D721Med (cell line): ENCODE data around the gene SEPTIN8.
"Not testable (repeated sequence)": the region's sequence is repeated elsewhere in the genome, so short reads cannot be mapped to it uniquely, and the experiment has no call there.

Experiments used
- DNase-seq: peaks from one replicate; pipeline ENCODE4 v3.0.0; 2011; ENCODE audit warnings: low spot score; ENCODE audit not compliant: insufficient read length
- FAIRE-seq: peaks from 2 replicates; lab custom pipeline; 2011; peaks lifted over from hg19 to GRCh38; lab: Jason Lieb, UNC
- CTCF ChIP-seq: IDR thresholded peaks from 2 replicates; pipeline ENCODE4 v1.5.1; 2012; ENCODE audit warnings: mild to moderate bottlenecking, control low read depth; ENCODE audit not compliant: insufficient read depth; ENCODE audit errors: missing control alignments

SEPTIN8 gene

GRCh38 chr5:132810605-132811004 is 33.6 kb upstream of the SEPTIN8 start:
- FAIRE-seq (no peak), DNase-seq (no peak)
- no peak for TF ChIP-seq CTCF

GRCh38 chr5:132808866-132809265 is 31.8 kb upstream of the SEPTIN8 start:
- DNase-seq (no peak), FAIRE-seq (no peak)
- TF ChIP-seq CTCF, result no peak

GRCh38 chr5:132808448-132808847 is 31.4 kb upstream of the SEPTIN8 start:
- no peak for TF ChIP-seq CTCF
- no peak for DNase-seq
- FAIRE-seq, result no peak

GRCh38 chr5:132807163-132807838 is 30.3 kb upstream of the SEPTIN8 start:
- no peak for FAIRE-seq
- DNase-seq, result no peak
- no peak for TF ChIP-seq CTCF

- not testable (repeated sequence) for DNase-seq, FAIRE-seq
These were observed 29.7 kb upstream of the SEPTIN8 start for GRCh38 chr5:132806804-132807162.

- not testable (repeated sequence) for FAIRE-seq, DNase-seq
These were observed 28.8 kb upstream of the SEPTIN8 start for GRCh38 chr5:132805872-132806271.

- not testable (repeated sequence) for DNase-seq, FAIRE-seq
These were observed 27.2 kb upstream of the SEPTIN8 start for GRCh38 chr5:132804219-132804618.

GRCh38 chr5:132802685-132803066 is 25.6 kb upstream of the SEPTIN8 start:
- not testable (repeated sequence) for DNase-seq, FAIRE-seq

GRCh38 chr5:132802044-132802684 is 25.1 kb upstream of the SEPTIN8 start:
- FAIRE-seq, result no peak
- TF ChIP-seq CTCF, result no peak
- DNase-seq, result no peak
